Measurements from ENCODE around the gene STK32C. TPM values are rescaled to one million over a fixed set of nuclear protein-coding genes. Genes with fewer than 3 reads are reported as not detected.
"Not testable (repeated sequence)": the region's sequence is repeated elsewhere in the genome, so short reads cannot be mapped to it uniquely, and the experiment has no call there.

The STK32C gene
- total RNA-seq, 1 donor from 2014 or later, result 9.4 TPM

- intact Hi-C loops (cut with micrococcal nuclease), result not testable (repeated sequence)
Observed at GRCh38 chr10:132160834-132161622, 146.7 kb downstream of the STK32C start.

DNA sequence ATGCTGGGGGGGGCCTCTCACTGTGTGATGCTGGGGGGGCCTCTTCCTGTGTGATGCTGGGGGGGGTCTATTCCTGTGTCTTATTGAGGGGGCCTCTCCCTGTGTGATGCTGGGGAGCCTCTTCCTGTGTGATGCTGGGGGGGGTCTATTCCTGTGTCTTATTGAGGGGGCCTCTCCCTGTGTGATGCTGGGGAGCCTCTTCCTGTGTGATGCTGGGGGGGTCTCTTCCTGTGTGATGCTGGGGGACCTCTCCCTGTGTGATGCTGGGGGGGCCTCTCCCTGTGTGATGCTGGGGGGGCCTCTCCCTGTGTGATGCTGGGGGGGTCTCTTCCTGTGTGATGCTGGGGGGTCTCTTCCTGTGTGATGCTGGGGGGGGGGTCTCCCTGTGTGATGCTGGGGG, 147.5 kb downstream of the STK32C start:
- intact Hi-C loops (cut with micrococcal nuclease), result not testable (repeated sequence)

- intact Hi-C loops (cut with micrococcal nuclease), result loop anchor here (2.0 kb wide), 3 partner anchors 187 to 1101 kb away; no protein-coding TSS in a partner anchor
Observed at GRCh38 chr10:132159302-132160230, 148.2 kb downstream of the STK32C start.

DNA sequence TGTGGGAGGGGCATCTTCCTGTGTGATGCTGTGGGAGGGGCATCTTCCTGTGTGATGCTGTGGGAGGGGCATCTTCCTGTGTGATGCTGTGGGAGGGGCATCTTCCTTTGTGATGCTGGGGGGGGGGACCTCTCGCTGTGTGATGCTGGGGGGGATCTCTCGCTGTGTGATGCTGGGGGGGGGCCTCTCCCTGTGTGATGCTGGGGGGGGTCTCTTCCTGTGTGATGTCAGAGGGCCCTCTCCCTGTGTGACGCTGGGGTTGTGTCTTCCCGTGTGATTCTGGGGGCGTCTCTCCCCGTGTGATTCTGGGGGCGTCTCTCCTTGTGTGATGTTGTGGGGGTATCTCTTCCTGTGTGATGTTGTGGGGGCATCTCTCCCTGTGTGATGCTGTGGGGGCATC, 148.9 kb downstream of the STK32C start:
- intact Hi-C loops (cut with micrococcal nuclease), result loop anchor here (1.0 to 2.0 kb wide), 8 partner anchors 27 to 1102 kb away; partner anchors contain the start of genes DPYSL4, INPP5A and LRRC27

DNA sequence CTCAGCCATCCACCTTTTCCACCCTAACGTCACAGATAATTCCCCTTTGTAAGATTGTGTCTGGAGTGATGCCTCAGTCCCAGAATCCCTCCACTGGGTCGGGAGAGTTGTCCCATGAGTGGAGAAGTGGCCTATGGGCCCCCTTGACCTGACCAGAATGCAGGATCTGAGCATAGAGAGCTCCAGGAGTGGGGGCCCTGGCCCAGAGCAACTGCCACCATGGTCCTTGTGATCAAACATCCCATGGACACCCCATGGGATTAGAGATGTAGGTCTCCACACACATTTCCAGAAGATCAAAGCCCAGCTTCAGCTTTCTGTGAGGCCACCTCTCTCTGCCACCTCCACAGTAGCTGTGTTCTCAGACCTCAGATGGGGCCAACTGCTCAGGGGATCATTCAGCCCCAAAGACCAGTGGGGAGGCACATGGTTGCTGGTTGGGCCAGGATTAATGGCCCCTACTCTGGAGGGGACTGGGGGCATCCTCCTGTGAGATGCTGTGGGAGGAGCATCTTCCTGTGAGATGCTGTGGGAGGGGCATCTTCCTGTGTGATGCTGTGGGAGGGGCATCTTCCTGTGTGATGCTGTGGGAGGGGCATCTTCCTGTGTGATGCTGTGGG, 149.5 kb downstream of the STK32C start:
- intact Hi-C loops (cut with micrococcal nuclease), result loop anchor here (1.0 to 2.0 kb wide), 8 partner anchors 28 to 1103 kb away; partner anchors contain the start of genes DPYSL4, INPP5A and LRRC27

Other genes with a start within 250 kb of the STK32C start
- gene JAKMIP3, start 242.0 kb downstream of the STK32C start, total RNA-seq, result 1.1 and 1.4 TPM in 2 replicates
- gene DPYSL4, start 121.0 kb downstream of the STK32C start, total RNA-seq, result 22.5 and 24.0 TPM in 2 replicates
- 3.1 and 5.7 TPM in 2 replicates for gene LRRC27, start 24.2 kb upstream of the STK32C start, total RNA-seq
- gene PWWP2B, start 89.2 kb upstream of the STK32C start, total RNA-seq, result 9.4 and 9.8 TPM in 2 replicates
- 18.1 and 19.0 TPM in 2 replicates for gene INPP5A, start 229.8 kb upstream of the STK32C start, total RNA-seq

Measured in T-helper 1 cell treated with Interleukin-12 subunit alpha and Interleukin-12 subunit beta and Interleukin-4 antibody, amounts not matched to agents 30 ng/mL and 1 ng/mL, for 36 hours (primary cell).